HEK293 (cell line): ENCODE results near the gene ATP5MC3.

Experiments
- CTCF ChIA-PET: fragments of 350-600 bp; formaldehyde crosslinking; extraction: SDS; loops from one replicate; lab custom pipeline; 2021; ENCODE audit warnings: antibody characterized with exemption; lab: Yijun Ruan, JAX
- POLR2A ChIA-PET: fragments of 300-600 bp; formaldehyde crosslinking; extraction: SDS; loops from one replicate; lab custom pipeline; 2020; ENCODE audit warnings: antibody characterized with exemption, inconsistent platforms; lab: Yijun Ruan, JAX
- H3K27ac ChIP-seq: fragments of 200-500 bp; sonication (Bioruptor generic); 2 replicates; pipeline ENCODE4 v1.5.1; 2014; ENCODE audit warnings: low read depth, low read length, control low read depth, inconsistent platforms; ENCODE audit errors: extremely low read depth
- H3K36me3 ChIP-seq, 2 experiments: fragments of 200-500 bp in 1 of 2; sonication (Bioruptor generic) in 1 of 2; 1 replicate in 1 of 2; 2 replicates in 1 of 2; pipeline ENCODE4 v1.5.1; 2014 to 2017; ENCODE audit warnings: inconsistent platforms in 2 of 2, low read length in 2 of 2; ENCODE audit not compliant: control insufficient read depth in 2 of 2, insufficient read depth in 1 of 2
- H3K4me1 ChIP-seq: fragments of 200-500 bp; sonication (Bioruptor generic); 2 replicates; pipeline ENCODE4 v1.5.1; 2014; ENCODE audit warnings: mild to moderate bottlenecking, low read length, inconsistent platforms; ENCODE audit not compliant: control insufficient read depth, insufficient read depth
- H3K4me3 ChIP-seq: 2 replicates; pipeline ENCODE4 v1.5.1; 2011; ENCODE audit warnings: low read depth, mild to moderate bottlenecking, control low read depth, low read length, moderate library complexity
- H3K9me3 ChIP-seq: fragments of 200-500 bp; sonication (Bioruptor generic); 2 replicates; pipeline ENCODE4 v1.5.1; 2014; ENCODE audit warnings: low read depth, low read length, inconsistent platforms; ENCODE audit not compliant: control insufficient read depth, insufficient read depth
- BCL11A ChIP-seq: fragments of 450-650 bp; formaldehyde crosslinking; IDR thresholded peaks from 2 replicates; pipeline ENCODE4 v1.5.1; 2016; ENCODE audit warnings: low read depth, missing biosample characterization, missing genetic modification characterization
- FEZF1 ChIP-seq: fragments of 450-650 bp; formaldehyde crosslinking; IDR thresholded peaks from 2 replicates; pipeline ENCODE4 v1.5.1; 2016; ENCODE audit warnings: missing biosample characterization, missing genetic modification characterization
- GLIS1 ChIP-seq: fragments of 450-650 bp; formaldehyde crosslinking; IDR thresholded peaks from 2 replicates; pipeline ENCODE4 v1.5.1; 2016; ENCODE audit warnings: missing biosample characterization, missing genetic modification characterization
- HOXD13 ChIP-seq: sonication (generic); formaldehyde crosslinking; IDR thresholded peaks from 2 replicates; pipeline ENCODE4 v1.8.0; 2022; ENCODE audit warnings: missing genetic modification reagents, borderline replicate concordance
- KLF8 ChIP-seq: fragments of 450-650 bp; formaldehyde crosslinking; IDR thresholded peaks from 2 replicates; pipeline ENCODE4 v1.5.1; 2016; ENCODE audit warnings: missing biosample characterization, missing genetic modification characterization
- TRIM28 ChIP-seq: IDR thresholded peaks from 2 replicates; pipeline ENCODE4 v1.6.1; 2011; ENCODE audit warnings: low read length, control low read depth, borderline replicate concordance
- ZBTB1 ChIP-seq: fragments of 450-650 bp; formaldehyde crosslinking; IDR thresholded peaks from 2 replicates; pipeline ENCODE4 v1.5.1; 2016; ENCODE audit warnings: missing biosample characterization, missing genetic modification characterization
- ZBTB7A ChIP-seq: fragments of 450-650 bp; formaldehyde crosslinking; IDR thresholded peaks from 2 replicates; pipeline ENCODE4 v1.5.1; 2016; ENCODE audit warnings: low read depth, missing biosample characterization, missing genetic modification characterization
- ZFP69B ChIP-seq: fragments of 450-650 bp; formaldehyde crosslinking; IDR thresholded peaks from 2 replicates; pipeline ENCODE4 v1.5.1; 2016; ENCODE audit warnings: missing biosample characterization, missing genetic modification characterization
- ZNF23 ChIP-seq: fragments of 450-650 bp; formaldehyde crosslinking; IDR thresholded peaks from 2 replicates; pipeline ENCODE4 v1.5.1; 2016; ENCODE audit warnings: missing biosample characterization, missing genetic modification characterization, borderline replicate concordance
- ZNF274 ChIP-seq, 2 experiments: fragments of 200-500 bp in 1 of 2; fragments of 450-650 bp in 1 of 2; sonication (Bioruptor generic) in 1 of 2; formaldehyde crosslinking in 1 of 2; IDR thresholded peaks; 2 replicates each; pipeline versions ENCODE4 v1.5.1 to v1.6.1; 2014 to 2016; ENCODE audit warnings: borderline replicate concordance in 1 of 2, inconsistent platforms in 1 of 2, low read length in 1 of 2, missing biosample characterization in 1 of 2, missing genetic modification characterization in 1 of 2
- ZNF37A ChIP-seq: fragments of 450-650 bp; IDR thresholded peaks from 2 replicates; pipeline ENCODE4 v1.5.1; 2018; ENCODE audit warnings: missing biosample characterization, missing genetic modification characterization
- ZNF555 ChIP-seq: fragments of 450-650 bp; formaldehyde crosslinking; conservative IDR thresholded peaks from 2 replicates; pipeline ENCODE4 v1.5.1; 2017; ENCODE audit warnings: missing biosample characterization, mild to moderate bottlenecking, missing genetic modification characterization, inconsistent platforms
- ZNF561 ChIP-seq: fragments of 450-650 bp; IDR thresholded peaks from 2 replicates; pipeline ENCODE4 v1.5.1; 2018; ENCODE audit warnings: missing biosample characterization, missing genetic modification characterization, borderline replicate concordance
- ZNF580 ChIP-seq: fragments of 450-650 bp; formaldehyde crosslinking; IDR thresholded peaks from 2 replicates; pipeline ENCODE4 v1.5.1; 2016; ENCODE audit warnings: missing biosample characterization, missing genetic modification characterization
- ZNF621 ChIP-seq: fragments of 450-650 bp; formaldehyde crosslinking; IDR thresholded peaks from 2 replicates; pipeline ENCODE4 v1.5.1; 2017; ENCODE audit warnings: missing biosample characterization, missing genetic modification characterization
- ZNF645 ChIP-seq: fragments of 450-650 bp; formaldehyde crosslinking; IDR thresholded peaks from 2 replicates; pipeline ENCODE4; 2016; ENCODE audit warnings: missing biosample characterization, missing genetic modification characterization
- ZNF654 ChIP-seq: fragments of 450-650 bp; formaldehyde crosslinking; IDR thresholded peaks from 2 replicates; pipeline ENCODE4 v1.5.1; 2016; ENCODE audit warnings: low read depth, missing biosample characterization, missing genetic modification characterization
- ZNF768 ChIP-seq: fragments of 450-650 bp; formaldehyde crosslinking; IDR thresholded peaks from 2 replicates; pipeline ENCODE4 v1.5.1; 2018; ENCODE audit warnings: missing biosample characterization, mild to moderate bottlenecking, missing genetic modification characterization
- ZSCAN16 ChIP-seq: fragments of 450-650 bp; formaldehyde crosslinking; IDR thresholded peaks from 2 replicates; pipeline ENCODE4 v1.5.1; 2016; ENCODE audit warnings: missing biosample characterization, missing genetic modification characterization
- ZSCAN18 ChIP-seq: fragments of 450-650 bp; formaldehyde crosslinking; IDR thresholded peaks from 2 replicates; pipeline ENCODE4 v1.5.1; 2016; ENCODE audit warnings: missing biosample characterization, missing genetic modification characterization
- ZSCAN30 ChIP-seq: fragments of 450-650 bp; IDR thresholded peaks from 2 replicates; pipeline ENCODE4 v1.5.1; 2018; ENCODE audit warnings: missing biosample characterization, mild to moderate bottlenecking, missing genetic modification characterization, moderate library complexity
- ZSCAN4 ChIP-seq: fragments of 450-650 bp; formaldehyde crosslinking; IDR thresholded peaks from 2 replicates; pipeline ENCODE4 v1.5.1; 2017; ENCODE audit warnings: missing biosample characterization, missing genetic modification characterization
- TF ChIP-seq, protein P1 (sequence below): fragments of 450-650 bp; formaldehyde crosslinking; IDR thresholded peaks from 2 replicates; pipeline ENCODE4 v1.5.1; 2017; ENCODE audit warnings: missing biosample characterization, missing genetic modification characterization

Gene ATP5MC3

GRCh38 chr2:175135862-175136261, 45.6 kb downstream of the ATP5MC3 start:
- no peak overlapping the region for H3K27ac ChIP-seq
- H3K4me3 ChIP-seq, result no peak overlapping the region
- H3K4me1 ChIP-seq, result peaks cover 3% of the 10 kb centered on the region; the same call in 1 of the 2 replicates
- peaks cover 6 to 36% of the 10 kb centered on the region in 2 experiments for H3K36me3 ChIP-seq
- CTCF ChIA-PET, result interaction anchor here (0.8 to 1.3 kb wide), 3 partner anchors 12 to 105 kb away, joined by 3 to 7 read pairs (median 3); no protein-coding TSS in a partner anchor
- no peaks in the 10 kb centered on the region for H3K9me3 ChIP-seq
- POLR2A ChIA-PET, result no interaction called here
- TF ChIP-seq ZNF621, result no peak
- no peak for TF ChIP-seq ZSCAN4
- no peak for TF ChIP-seq TRIM28
- no peak for TF ChIP-seq ZNF37A
- TF ChIP-seq ZNF580 (tag by site-specific recombination), result no peak
- no peak for TF ChIP-seq ZNF555 (tag by site-specific recombination)
- TF ChIP-seq HOXD13 (CRISPR knock-in tag), result no peak
- no peak for TF ChIP-seq ZNF768 (tag by site-specific recombination)
- TF ChIP-seq ZNF561, result no peak
- no peak for TF ChIP-seq ZNF23
- no peak for TF ChIP-seq ZSCAN18 (tag by site-specific recombination)
- no peak for TF ChIP-seq BCL11A (tag by site-specific recombination)
- TF ChIP-seq ZFP69B (tag by site-specific recombination), result no peak
- TF ChIP-seq ZNF654 (tag by site-specific recombination), result no peak
- no peak for TF ChIP-seq KLF8 (tag by site-specific recombination)
- TF ChIP-seq GLIS1, result no peak
- TF ChIP-seq ZBTB7A (tag by site-specific recombination), result no peak
- no peak for TF ChIP-seq ZBTB1 (tag by site-specific recombination)
- no peak for TF ChIP-seq ZSCAN30 (tag by site-specific recombination)
- no peak for TF ChIP-seq ZSCAN16 (tag by site-specific recombination)
- TF ChIP-seq, all 188 proteins: peak for 0

GRCh38 chr2:175135177-175135576, 46.3 kb downstream of the ATP5MC3 start:
- ChIA-PET POLR2A (no interaction called here), CTCF (interaction anchor here (0.6 kb wide), 1 partner anchor 69 kb away, joined by 4 read pairs; no protein-coding TSS in a partner anchor)
- TF ChIP-seq FEZF1 (tag by site-specific recombination) (0 out of 2 replicates have a peak, but pooled peaks have one; percentile 13), ZNF645 (tag by site-specific recombination) (no peak), ZNF274 (IDR thresholded peaks at IDR 0.05; ENCODE audit: low read length) (no peak), ZNF274 (tag by site-specific recombination; IDR thresholded peaks at IDR 0.05; ENCODE audit: borderline replicate concordance) (no peak), ZNF23 (no peak)
- TF ChIP-seq, protein P1, sequence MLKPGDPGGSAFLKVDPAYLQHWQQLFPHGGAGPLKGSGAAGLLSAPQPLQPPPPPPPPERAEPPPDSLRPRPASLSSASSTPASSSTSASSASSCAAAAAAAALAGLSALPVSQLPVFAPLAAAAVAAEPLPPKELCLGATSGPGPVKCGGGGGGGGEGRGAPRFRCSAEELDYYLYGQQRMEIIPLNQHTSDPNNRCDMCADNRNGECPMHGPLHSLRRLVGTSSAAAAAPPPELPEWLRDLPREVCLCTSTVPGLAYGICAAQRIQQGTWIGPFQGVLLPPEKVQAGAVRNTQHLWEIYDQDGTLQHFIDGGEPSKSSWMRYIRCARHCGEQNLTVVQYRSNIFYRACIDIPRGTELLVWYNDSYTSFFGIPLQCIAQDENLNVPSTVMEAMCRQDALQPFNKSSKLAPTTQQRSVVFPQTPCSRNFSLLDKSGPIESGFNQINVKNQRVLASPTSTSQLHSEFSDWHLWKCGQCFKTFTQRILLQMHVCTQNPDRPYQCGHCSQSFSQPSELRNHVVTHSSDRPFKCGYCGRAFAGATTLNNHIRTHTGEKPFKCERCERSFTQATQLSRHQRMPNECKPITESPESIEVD, result peak; percentile 49; the same call in 1 of the 2 replicates
- Histone ChIP-seq H3K4me1 (peaks cover 3% of the 10 kb centered on the region; the same call in 1 of the 2 replicates), H3K4me3 (no peak overlapping the region), H3K9me3 (no peaks in the 10 kb centered on the region), H3K36me3 (peaks cover 6 to 38% of the 10 kb centered on the region in 2 experiments), H3K27ac (no peak overlapping the region)
